Uterus (tissue), 4 donors: ENCODE data around the gene FAM174C. TPM values are rescaled to one million over a fixed set of nuclear protein-coding genes. Genes with fewer than 3 reads are reported as not detected.
A peak's percentile ranks its signal among the peaks of the same experiment; 100 is the strongest.

Source experiments
- DNase-seq, 2 donors: peaks; one replicate each; pipeline ENCODE4 v3.0.0-alpha.2; 2019 to 2020
- H3K27ac ChIP-seq, 2 donors: fragments of 200-600 bp; sonication (generic); 1 replicate in 1 of 2; 2 replicates in 1 of 2; pipeline ENCODE4 v1.5.1; 2016 to 2018
- H3K27me3 ChIP-seq, 2 donors: fragments of 200-600 bp; sonication (generic); one replicate each; pipeline ENCODE4 v1.5.1; 2018 to 2019; ENCODE audit warnings: control low read depth in 1 of 2
- H3K36me3 ChIP-seq, 2 donors: fragments of 200-600 bp; sonication (generic); one replicate each; pipeline ENCODE4 v1.5.1; 2019; ENCODE audit warnings: control low read depth in 1 of 2
- H3K4me1 ChIP-seq, 2 donors: fragments of 200-600 bp; sonication (generic); one replicate each; pipeline ENCODE4 v1.5.1; 2018 to 2019; ENCODE audit warnings: control low read depth in 1 of 2
- H3K4me3 ChIP-seq, 2 donors: fragments of 200-600 bp; sonication (generic); 1 replicate in 1 of 2; 2 replicates in 1 of 2; pipeline ENCODE4 v1.5.1; 2018 to 2019; ENCODE audit warnings: mild to moderate bottlenecking in 1 of 2
- H3K9me3 ChIP-seq, 2 donors: fragments of 200-600 bp; sonication (generic); one replicate each; pipeline ENCODE4 v1.5.1; 2019; ENCODE audit warnings: control low read depth in 1 of 2
- POLR2A ChIP-seq, 2 donors: fragments of 450-650 bp; IDR thresholded peaks; one replicate each; pipeline ENCODE4 v1.6.1; 2016; ENCODE audit warnings: antibody characterized with exemption in 2 of 2, mild to moderate bottlenecking in 1 of 2, moderate library complexity in 1 of 2
- intact Hi-C: fragments of 100-400 bp; cut with DNase I; formaldehyde crosslinking; loops from one replicate; pipeline ENCODE4 v1.15.1; 2023; ENCODE audit warnings: low total_unique reads
- total RNA-seq, 4 donors: library from RNA; depleted of rRNA in 3 of 4; stranded (reverse); fragments of >200 nt in 3 of 4; gene quantifications; one replicate each; pipeline versions ENCODE4 v1.1.0 to v1.2.4, GENCODE V29; 2014 to 2023
- TF ChIP-seq, protein P1 (sequence below), 4 experiments: fragments of 200-600 bp in 2 of 4; fragments of 450-650 bp in 2 of 4; sonication (generic) in 2 of 4; IDR thresholded peaks; one replicate each; pipeline ENCODE4 v1.5.1; 2016 to 2019; ENCODE audit warnings: antibody characterized with exemption in 4 of 4, mild to moderate bottlenecking in 2 of 4, moderate library complexity in 1 of 4
- donor health status: DM: yes; HTN: yes; CAD: no.

The FAM174C gene
- total RNA-seq, 4 donors from 2014 or later: 2.1 to 24.3 (median 7.1) TPM

DNA sequence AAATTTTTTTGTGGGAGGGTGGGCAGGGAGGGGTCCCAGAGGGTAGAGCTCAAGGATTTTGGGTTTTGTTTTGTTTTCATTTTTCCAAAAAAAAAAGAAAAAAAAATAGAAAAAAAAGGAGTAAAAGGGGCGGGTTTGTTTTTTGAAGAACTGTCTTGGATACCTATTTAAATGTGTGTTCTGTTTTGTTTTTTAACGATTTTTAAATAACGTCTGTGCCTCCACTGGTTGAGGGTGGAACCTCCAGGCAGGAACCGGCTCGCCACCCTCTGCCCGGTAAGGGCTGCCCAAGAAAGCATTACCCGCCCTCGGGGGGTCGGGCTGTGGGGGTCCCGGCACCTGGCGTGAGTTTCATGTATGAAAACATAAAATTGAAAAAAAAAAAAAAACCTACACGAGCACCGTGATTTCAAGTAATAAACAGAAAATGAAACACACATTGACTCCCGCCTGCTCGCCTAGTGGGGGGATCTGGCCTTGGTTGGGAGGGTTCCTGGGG lies 16.6 kb upstream of the FAM174C start:
- intact Hi-C loops: no loop called here
- Histone ChIP-seq H3K4me3 (peak overlapping the region; percentile 6 to 17), H3K4me1 (peaks cover 12 to 61% of the 10 kb centered on the region in 2 donors)

DNA sequence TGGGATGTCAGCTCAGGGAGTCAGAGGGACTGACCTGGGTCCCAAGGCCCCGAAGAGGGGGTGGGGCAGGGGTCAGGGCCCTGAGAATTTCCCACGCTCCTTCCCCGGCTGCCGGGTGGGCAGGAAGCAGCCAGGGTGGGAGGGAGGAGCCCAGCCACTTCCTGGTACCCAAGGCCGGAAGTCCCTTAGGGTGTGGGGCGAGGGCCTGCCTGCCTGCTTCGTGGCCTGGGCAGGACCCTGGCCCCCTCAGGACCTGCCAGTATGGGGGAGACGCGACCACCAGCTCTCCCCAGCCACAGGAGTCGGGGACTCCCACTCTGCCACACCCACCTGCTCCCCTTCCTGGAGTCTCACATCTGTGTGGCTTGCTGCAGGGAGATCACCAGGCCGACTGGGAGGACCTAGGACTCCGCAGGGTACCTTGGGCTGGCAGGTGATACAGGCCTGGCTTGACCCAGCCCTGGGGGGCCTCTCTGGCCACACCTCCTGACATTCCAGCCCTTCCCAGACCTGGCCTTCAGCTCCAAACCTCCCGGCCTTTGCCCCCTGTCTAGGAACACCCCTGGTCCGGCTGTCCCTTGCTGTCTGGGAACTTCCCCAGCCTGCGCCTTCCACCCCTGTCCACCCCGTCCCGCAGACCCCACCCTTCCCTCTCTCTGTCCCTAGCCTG lies 16.0 kb upstream of the FAM174C start:
- H3K4me1 ChIP-seq: peaks cover 12 to 55% of the 10 kb centered on the region in 2 donors
- H3K9me3 ChIP-seq: no peaks in the 10 kb centered on the region
- intact Hi-C loops: no loop called here
- peak; percentile 67 to 76 for DNase-seq
- H3K27ac ChIP-seq: peak overlapping the region; percentile 94 to 95
- TF ChIP-seq POLR2A (IDR thresholded peaks at IDR 0.05): peak; percentile 8 to 49
- TF ChIP-seq, protein P1, sequence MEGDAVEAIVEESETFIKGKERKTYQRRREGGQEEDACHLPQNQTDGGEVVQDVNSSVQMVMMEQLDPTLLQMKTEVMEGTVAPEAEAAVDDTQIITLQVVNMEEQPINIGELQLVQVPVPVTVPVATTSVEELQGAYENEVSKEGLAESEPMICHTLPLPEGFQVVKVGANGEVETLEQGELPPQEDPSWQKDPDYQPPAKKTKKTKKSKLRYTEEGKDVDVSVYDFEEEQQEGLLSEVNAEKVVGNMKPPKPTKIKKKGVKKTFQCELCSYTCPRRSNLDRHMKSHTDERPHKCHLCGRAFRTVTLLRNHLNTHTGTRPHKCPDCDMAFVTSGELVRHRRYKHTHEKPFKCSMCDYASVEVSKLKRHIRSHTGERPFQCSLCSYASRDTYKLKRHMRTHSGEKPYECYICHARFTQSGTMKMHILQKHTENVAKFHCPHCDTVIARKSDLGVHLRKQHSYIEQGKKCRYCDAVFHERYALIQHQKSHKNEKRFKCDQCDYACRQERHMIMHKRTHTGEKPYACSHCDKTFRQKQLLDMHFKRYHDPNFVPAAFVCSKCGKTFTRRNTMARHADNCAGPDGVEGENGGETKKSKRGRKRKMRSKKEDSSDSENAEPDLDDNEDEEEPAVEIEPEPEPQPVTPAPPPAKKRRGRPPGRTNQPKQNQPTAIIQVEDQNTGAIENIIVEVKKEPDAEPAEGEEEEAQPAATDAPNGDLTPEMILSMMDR (IDR thresholded peaks at IDR 0.05): no peak
- peak overlapping the region; percentile 6 to 17 for H3K4me3 ChIP-seq
- H3K27me3 ChIP-seq: no peaks in the 10 kb centered on the region
- H3K36me3 ChIP-seq: no peaks in the 10 kb centered on the region

More for the DNA sequence above, 16.6 kb upstream of the FAM174C start:
- Histone ChIP-seq H3K27ac (peak overlapping the region; percentile 94 to 95), H3K36me3 (no peaks in the 10 kb centered on the region), H3K27me3 (no peaks in the 10 kb centered on the region), H3K9me3 (no peaks in the 10 kb centered on the region)
- no peak for TF ChIP-seq POLR2A (IDR thresholded peaks at IDR 0.05)
- TF ChIP-seq, protein P1 (IDR thresholded peaks at IDR 0.05): peak in 1 of 4 experiments; percentile 11
- DNase-seq: no peak

DNA sequence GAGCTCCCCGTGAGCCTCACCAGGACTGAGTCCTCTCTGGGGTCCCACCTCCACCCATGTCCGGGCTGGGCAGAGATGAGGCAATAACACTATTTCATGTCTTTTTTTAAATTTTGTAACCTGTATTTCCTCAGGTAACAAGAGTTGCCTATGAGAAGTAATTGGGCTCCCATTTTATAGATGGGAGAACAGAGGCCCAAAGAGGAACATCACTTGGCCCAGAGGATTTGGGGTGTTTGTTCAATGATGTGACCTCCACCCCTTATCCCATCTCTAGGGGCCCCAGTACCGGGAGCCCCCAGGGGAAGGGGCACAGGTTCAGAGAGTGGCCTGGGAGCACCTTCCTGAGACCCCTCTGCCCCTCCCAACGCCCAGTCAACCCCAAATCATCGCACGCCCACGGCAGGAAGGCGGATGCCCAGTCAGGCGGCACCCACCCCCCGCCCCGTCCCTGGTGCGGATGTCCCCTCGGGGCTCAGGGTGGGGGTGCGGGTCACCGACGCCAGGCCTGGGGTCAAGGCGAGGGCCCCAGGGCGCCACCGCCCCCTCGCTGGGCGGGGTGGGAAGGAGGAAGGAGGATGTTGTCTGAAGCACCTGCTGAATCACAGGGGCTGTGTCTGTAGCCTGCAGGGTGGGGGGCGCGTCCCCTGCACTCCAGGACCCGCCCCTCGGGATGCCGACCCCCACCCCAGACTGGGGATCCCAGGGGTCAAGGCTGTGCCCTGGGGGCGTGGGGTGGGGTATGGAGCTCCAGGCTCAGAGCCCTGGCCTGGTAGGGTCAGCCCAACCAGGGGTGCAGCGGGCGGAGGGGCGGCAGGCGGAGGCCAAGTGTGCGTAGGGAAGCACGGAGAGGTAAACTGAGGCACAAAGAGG lies 15.2 kb upstream of the FAM174C start:
- TF ChIP-seq, protein P1 (IDR thresholded peaks at IDR 0.05): no peak
- TF ChIP-seq POLR2A (IDR thresholded peaks at IDR 0.05): no peak
- H3K27ac ChIP-seq: peak overlapping the region; percentile 94 to 95
- DNase-seq: no peak
- no peaks in the 10 kb centered on the region for H3K27me3 ChIP-seq
- intact Hi-C loops: no loop called here
- H3K36me3 ChIP-seq: no peaks in the 10 kb centered on the region
- no peaks in the 10 kb centered on the region for H3K9me3 ChIP-seq
- H3K4me3 ChIP-seq: peak overlapping the region; percentile 21 to 28
- peaks cover 15 to 49% of the 10 kb centered on the region in 2 donors for H3K4me1 ChIP-seq

DNA sequence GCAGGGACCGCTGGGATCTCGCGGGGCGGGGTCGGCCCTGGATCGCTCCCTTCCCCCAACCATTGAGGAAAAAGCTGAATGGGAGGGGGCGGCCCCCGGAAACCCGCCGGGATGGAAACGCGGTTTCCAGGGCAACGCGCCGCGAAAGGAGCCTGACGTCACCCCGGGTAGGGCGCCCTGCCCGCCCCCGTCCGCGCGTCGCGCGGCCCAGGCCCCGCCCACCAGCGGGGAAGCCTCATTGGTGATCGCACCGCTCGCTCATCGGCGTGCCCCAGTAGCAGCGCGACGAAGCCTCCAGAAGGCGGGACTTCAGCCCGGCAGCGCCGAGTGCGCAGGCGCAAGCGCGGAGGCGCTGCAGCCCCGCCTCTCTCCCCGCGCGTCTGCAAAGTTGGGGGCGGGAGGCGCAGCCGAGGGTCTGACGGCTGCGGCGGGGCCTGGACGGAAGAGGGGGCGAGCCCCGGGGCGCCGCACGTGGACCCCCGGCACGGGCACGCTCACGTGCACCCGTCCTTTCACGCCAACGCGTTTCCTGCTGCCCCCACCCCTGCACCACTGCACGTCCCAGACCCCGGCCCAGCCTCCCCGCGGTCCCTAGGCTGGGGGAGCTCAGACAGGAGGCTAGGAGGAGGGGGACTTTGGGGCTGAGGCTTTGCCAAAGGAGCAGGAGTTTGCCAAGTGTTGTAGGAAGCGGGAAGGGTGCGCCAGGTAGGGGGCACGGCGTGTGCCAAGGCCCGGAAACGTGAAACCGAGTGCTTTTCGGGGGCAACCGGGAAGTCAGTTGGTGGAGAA lies 14.4 kb upstream of the FAM174C start:
- Histone ChIP-seq H3K27ac (peak overlapping the region; percentile 94 to 95), H3K27me3 (no peaks in the 10 kb centered on the region), H3K4me3 (peak overlapping the region; percentile 48 to 59), H3K4me1 (peaks cover 22 to 57% of the 10 kb centered on the region in 2 donors), H3K36me3 (no peaks in the 10 kb centered on the region), H3K9me3 (no peaks in the 10 kb centered on the region)
- intact Hi-C loops: no loop called here
- DNase-seq: peak; percentile 96 to 99
- TF ChIP-seq, protein P1 (IDR thresholded peaks at IDR 0.05): no peak
- peak; percentile 50 to 95 for TF ChIP-seq POLR2A (IDR thresholded peaks at IDR 0.05)
